ENCODE results near the gene TMEM88.

TMEM88 gene

DNA sequence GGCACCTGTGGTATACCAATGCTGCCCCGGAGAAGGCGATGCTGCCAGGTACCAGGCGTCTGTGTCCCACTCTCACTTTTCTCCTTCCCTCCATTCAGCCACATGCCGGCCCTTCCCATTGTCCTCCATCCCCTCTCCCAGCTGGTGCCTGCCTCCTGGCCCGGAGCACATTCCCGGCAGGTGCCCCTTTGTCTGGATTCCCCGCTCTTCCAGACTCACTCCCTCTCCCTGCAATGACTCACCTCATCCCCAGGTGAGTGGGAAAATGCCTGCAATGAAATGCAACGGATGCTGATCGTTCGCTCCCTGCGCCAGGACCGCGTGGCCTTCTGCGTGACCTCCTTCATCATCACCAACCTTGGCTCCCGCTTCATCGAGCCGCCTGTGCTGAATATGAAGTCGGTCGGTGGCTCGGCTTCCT lies 31.3 kb upstream of the TMEM88 start:
- TF ChIP-seq, protein P1, sequence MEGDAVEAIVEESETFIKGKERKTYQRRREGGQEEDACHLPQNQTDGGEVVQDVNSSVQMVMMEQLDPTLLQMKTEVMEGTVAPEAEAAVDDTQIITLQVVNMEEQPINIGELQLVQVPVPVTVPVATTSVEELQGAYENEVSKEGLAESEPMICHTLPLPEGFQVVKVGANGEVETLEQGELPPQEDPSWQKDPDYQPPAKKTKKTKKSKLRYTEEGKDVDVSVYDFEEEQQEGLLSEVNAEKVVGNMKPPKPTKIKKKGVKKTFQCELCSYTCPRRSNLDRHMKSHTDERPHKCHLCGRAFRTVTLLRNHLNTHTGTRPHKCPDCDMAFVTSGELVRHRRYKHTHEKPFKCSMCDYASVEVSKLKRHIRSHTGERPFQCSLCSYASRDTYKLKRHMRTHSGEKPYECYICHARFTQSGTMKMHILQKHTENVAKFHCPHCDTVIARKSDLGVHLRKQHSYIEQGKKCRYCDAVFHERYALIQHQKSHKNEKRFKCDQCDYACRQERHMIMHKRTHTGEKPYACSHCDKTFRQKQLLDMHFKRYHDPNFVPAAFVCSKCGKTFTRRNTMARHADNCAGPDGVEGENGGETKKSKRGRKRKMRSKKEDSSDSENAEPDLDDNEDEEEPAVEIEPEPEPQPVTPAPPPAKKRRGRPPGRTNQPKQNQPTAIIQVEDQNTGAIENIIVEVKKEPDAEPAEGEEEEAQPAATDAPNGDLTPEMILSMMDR (IDR thresholded peaks at IDR 0.05; ENCODE audit: low read depth, low read length, missing control alignments), result no peak
- DNase-seq (ENCODE audit: extremely low read depth, low read depth), result no peak
- no peak overlapping the region for H3K4me3 ChIP-seq (replicated peaks; ENCODE audit: low read depth, low read length)

DNA sequence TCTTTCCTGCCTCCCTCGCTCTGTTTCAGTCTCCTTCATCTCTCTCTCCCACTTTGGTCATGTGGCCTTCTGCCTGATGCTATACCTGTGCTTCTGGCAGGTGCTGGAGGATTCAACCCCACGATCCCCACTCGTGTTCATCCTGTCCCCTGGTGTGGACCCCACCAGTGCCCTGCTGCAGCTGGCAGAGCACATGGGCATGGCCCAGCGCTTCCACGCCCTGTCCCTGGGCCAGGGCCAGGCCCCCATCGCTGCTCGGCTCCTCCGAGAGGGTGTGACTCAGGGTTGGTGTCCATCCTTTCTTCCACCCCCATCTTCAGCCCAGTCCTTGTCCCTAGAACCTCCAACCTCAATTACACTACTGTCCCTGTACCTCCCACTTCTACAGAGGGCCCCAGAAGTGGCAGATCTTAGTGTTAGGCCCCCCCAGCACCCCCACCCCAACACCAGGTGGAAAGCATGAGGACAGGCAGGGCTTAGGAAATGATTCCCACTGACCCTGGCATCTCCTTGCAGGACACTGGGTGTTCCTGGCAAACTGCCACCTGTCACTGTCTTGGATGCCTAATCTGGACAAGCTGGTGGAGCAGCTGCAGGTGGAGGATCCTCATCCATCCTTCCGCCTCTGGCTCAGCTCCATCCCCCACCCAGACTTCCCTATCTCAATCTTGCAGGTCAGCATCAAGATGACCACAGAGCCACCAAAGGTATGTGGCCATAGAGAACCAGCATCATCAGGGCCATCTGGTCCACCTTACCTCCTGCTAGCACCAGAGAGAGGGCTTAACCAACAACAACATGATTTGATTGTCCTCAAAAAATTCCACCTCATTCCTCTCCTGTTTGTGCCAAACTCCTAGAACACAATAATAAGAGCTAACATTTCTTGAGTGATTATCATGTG lies 30.6 kb upstream of the TMEM88 start:
- TF ChIP-seq, protein P1 (IDR thresholded peaks at IDR 0.05; ENCODE audit: low read depth, low read length, missing control alignments), result no peak
- no peak for DNase-seq (ENCODE audit: extremely low read depth, low read depth)

DNA sequence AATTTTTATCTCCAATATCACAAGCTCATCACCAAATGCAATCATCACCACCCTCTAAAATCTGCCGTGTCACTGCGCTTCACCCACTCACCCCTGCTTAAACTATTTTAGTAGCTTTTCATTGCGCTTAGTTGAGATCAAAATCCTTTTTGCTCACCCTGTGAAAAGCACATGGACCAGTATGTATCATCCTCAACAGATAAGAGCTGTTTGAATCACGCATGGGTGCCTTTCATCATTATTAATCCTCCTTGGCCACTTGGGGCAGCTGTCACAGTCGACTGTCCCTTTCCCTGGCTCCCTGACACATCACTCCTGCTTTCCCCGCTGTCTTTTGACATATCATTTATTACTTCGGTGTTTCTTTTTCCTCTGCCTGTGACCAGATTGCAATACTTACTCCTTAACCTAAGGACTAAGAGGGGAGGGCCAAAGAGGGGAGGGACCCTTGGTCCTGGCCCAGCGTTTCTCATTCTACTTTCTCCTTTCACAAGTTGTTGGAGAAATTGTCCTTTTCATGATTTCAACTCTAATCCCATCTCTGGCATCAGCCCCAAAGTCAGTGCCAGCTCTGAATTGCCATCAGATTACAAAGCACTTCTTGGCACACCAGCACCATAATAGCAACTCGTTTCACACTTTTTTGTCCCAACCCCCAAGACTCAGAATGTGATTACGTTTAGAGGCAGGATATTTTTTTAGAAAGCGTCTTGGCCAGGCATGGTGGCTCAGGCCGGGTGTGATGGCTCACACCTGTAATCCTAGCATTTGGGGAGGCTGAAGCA lies 29.5 kb upstream of the TMEM88 start:
- no peak for DNase-seq (ENCODE audit: extremely low read depth, low read depth)
- TF ChIP-seq, protein P1 (IDR thresholded peaks at IDR 0.05; ENCODE audit: low read depth, low read length, missing control alignments), result no peak
- no peak overlapping the region for H3K4me3 ChIP-seq (replicated peaks; ENCODE audit: low read depth, low read length)

More for the DNA sequence above, 30.6 kb upstream of the TMEM88 start:
- H3K4me3 ChIP-seq (replicated peaks; ENCODE audit: low read depth, low read length), result no peak overlapping the region

DNA sequence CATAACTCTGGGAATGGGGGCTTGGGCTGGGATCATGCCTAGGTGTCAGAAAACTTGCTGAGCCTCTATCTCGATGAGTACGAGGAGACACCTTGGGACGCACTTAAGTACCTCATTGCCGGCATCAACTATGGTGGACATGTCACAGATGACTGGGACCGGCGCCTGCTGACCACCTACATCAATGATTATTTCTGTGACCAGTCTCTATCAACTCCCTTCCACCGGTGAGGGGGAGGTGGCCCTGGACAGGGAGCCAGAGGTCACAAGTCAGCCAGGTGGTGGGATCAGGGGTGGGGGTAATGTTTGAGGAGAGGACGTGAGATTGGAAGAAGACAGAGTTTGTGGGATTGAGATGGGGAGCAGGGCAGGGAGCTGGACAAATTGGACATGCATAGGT lies 24.2 kb upstream of the TMEM88 start:
- DNase-seq (ENCODE audit: extremely low read depth, low read depth), result no peak
- TF ChIP-seq, protein P1 (IDR thresholded peaks at IDR 0.05; ENCODE audit: low read depth, low read length, missing control alignments), result no peak
- H3K4me3 ChIP-seq (replicated peaks; ENCODE audit: low read depth, low read length), result no peak overlapping the region

DNA sequence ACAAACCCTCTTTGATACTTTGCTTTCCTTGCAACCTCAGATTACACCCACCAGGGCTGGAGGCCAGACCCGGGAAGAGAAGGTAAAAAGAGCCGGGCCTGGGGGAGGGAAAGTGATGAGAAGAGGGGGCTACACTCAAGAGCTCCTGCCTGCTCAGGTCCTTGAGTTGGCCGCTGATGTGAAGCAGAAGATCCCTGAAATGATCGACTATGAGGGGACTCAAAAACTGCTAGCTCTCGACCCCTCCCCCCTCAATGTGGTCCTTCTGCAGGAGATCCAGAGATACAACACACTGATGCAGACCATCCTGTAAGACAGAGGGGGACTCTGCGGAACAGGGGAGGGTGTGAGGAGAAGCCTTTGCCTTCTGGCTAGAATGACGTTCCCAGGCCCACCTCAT lies 23.6 kb upstream of the TMEM88 start:
- no peak for DNase-seq (ENCODE audit: extremely low read depth, low read depth)
- H3K4me3 ChIP-seq (replicated peaks; ENCODE audit: low read depth, low read length), result no peak overlapping the region
- TF ChIP-seq, protein P1 (IDR thresholded peaks at IDR 0.05; ENCODE audit: low read depth, low read length, missing control alignments), result no peak

DNA sequence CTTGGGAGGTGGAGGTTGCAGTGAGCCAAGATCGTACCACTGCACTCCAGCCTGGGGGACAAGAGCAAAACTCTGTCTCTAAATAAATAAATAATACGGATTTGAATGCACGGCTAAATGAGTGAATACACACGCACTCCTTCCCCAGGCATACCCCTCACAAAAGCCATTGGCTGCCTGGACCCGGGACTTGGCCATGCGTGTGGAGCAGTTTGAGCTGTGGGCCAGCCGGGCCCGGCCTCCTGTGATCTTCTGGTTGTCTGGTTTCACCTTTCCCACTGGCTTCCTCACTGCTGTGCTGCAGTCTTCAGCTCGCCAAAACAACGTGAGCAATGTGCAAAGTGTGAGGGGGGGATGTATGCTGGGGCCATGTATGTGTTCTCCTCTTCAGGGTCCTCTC lies 22.4 kb upstream of the TMEM88 start:
- H3K4me3 ChIP-seq (replicated peaks; ENCODE audit: low read depth, low read length), result no peak overlapping the region
- TF ChIP-seq, protein P1 (IDR thresholded peaks at IDR 0.05; ENCODE audit: low read depth, low read length, missing control alignments), result no peak
- DNase-seq (ENCODE audit: extremely low read depth, low read depth), result no peak
